ENCODE results near the gene BRD1. TPM values are rescaled to one million over a fixed set of nuclear protein-coding genes. Genes with fewer than 3 reads are reported as not detected.

Gene BRD1
- total RNA-seq, 1 experiment from 2014 or later = 28.2 TPM

- DNase-seq (ENCODE audit: low read depth in 1 of 2, low spot score in 2 of 2) = no peak
- H3K9me3 ChIP-seq (replicated peaks) = no peaks in the 10 kb centered on the region
- H3K27me3 ChIP-seq (replicated peaks) = no peaks in the 10 kb centered on the region
- no peak overlapping the region for H3K4me3 ChIP-seq
- no peaks in the 10 kb centered on the region for H3K4me1 ChIP-seq (replicated peaks)
- H3K27ac ChIP-seq = no peak overlapping the region
- H3K36me3 ChIP-seq = peaks cover 73% of the 10 kb centered on the region
Observed at GRCh38 chr22:49774499-49775151, 53.0 kb downstream of the BRD1 start.

GRCh38 chr22:49774046-49774445, 53.6 kb downstream of the BRD1 start:
- H3K9me3 ChIP-seq (replicated peaks) = no peaks in the 10 kb centered on the region
- no peaks in the 10 kb centered on the region for H3K4me1 ChIP-seq (replicated peaks)
- no peak overlapping the region for H3K4me3 ChIP-seq
- no peak for DNase-seq (ENCODE audit: low read depth in 1 of 2, low spot score in 2 of 2)
- no peaks in the 10 kb centered on the region for H3K27me3 ChIP-seq (replicated peaks)
- H3K27ac ChIP-seq = no peak overlapping the region
- H3K36me3 ChIP-seq = peaks cover 67% of the 10 kb centered on the region

- Histone ChIP-seq H3K9me3 (replicated peaks) (no peaks in the 10 kb centered on the region), H3K4me3 (no peak overlapping the region), H3K27ac (no peak overlapping the region), H3K4me1 (replicated peaks) (no peaks in the 10 kb centered on the region), H3K27me3 (replicated peaks) (no peaks in the 10 kb centered on the region), H3K36me3 (peaks cover 62% of the 10 kb centered on the region)
- DNase-seq (ENCODE audit: low read depth in 1 of 2, low spot score in 2 of 2) = no peak
Observed at GRCh38 chr22:49773531-49773930, 54.1 kb downstream of the BRD1 start.

GRCh38 chr22:49772692-49773091, 55.0 kb downstream of the BRD1 start:
- Histone ChIP-seq H3K9me3 (replicated peaks) (no peaks in the 10 kb centered on the region), H3K4me3 (no peak overlapping the region), H3K27me3 (replicated peaks) (no peaks in the 10 kb centered on the region), H3K4me1 (replicated peaks) (no peaks in the 10 kb centered on the region), H3K27ac (no peak overlapping the region), H3K36me3 (peaks cover 54% of the 10 kb centered on the region)
- DNase-seq (ENCODE audit: low read depth in 1 of 2, low spot score in 2 of 2) = no peak

GRCh38 chr22:49771266-49772065, 56.2 kb downstream of the BRD1 start:
- DNase-seq (ENCODE audit: low read depth in 1 of 2, low spot score in 2 of 2) = no peak
- H3K27me3 ChIP-seq (replicated peaks) = no peaks in the 10 kb centered on the region
- peaks cover 42% of the 10 kb centered on the region for H3K36me3 ChIP-seq
- no peaks in the 10 kb centered on the region for H3K4me1 ChIP-seq (replicated peaks)
- H3K27ac ChIP-seq = no peak overlapping the region
- 0 out of 2 replicates have a peak, but pooled peaks cover 4% of the 10 kb centered on the region for H3K9me3 ChIP-seq (replicated peaks)
- H3K4me3 ChIP-seq = no peak overlapping the region

- H3K27ac ChIP-seq = no peak overlapping the region
- H3K27me3 ChIP-seq (replicated peaks) = no peaks in the 10 kb centered on the region
- H3K4me1 ChIP-seq (replicated peaks) = no peaks in the 10 kb centered on the region
- no peak overlapping the region for H3K4me3 ChIP-seq
- DNase-seq (ENCODE audit: low read depth in 1 of 2, low spot score in 2 of 2) = no peak
- H3K9me3 ChIP-seq (replicated peaks) = 0 out of 2 replicates have a peak, but pooled peaks cover 4% of the 10 kb centered on the region
- H3K36me3 ChIP-seq = peaks cover 35% of the 10 kb centered on the region
Observed at GRCh38 chr22:49770547-49771265, 57.0 kb downstream of the BRD1 start.

GRCh38 chr22:49769691-49770546, 57.8 kb downstream of the BRD1 start:
- H3K9me3 ChIP-seq (replicated peaks) = 0 out of 2 replicates have a peak, but pooled peaks cover 6% of the 10 kb centered on the region
- no peaks in the 10 kb centered on the region for H3K4me1 ChIP-seq (replicated peaks)
- no peak overlapping the region for H3K4me3 ChIP-seq
- no peaks in the 10 kb centered on the region for H3K27me3 ChIP-seq (replicated peaks)
- DNase-seq (ENCODE audit: low read depth in 1 of 2, low spot score in 2 of 2) = no peak
- H3K36me3 ChIP-seq = peaks cover 30% of the 10 kb centered on the region
- no peak overlapping the region for H3K27ac ChIP-seq

GRCh38 chr22:49768951-49769690, 58.6 kb downstream of the BRD1 start:
- DNase-seq (ENCODE audit: low read depth in 1 of 2, low spot score in 2 of 2) = no peak
- H3K4me1 ChIP-seq (replicated peaks) = no peaks in the 10 kb centered on the region
- no peak overlapping the region for H3K27ac ChIP-seq
- H3K4me3 ChIP-seq = no peak overlapping the region
- H3K9me3 ChIP-seq (replicated peaks) = 0 out of 2 replicates have a peak, but pooled peaks cover 6% of the 10 kb centered on the region
- H3K27me3 ChIP-seq (replicated peaks) = no peaks in the 10 kb centered on the region
- H3K36me3 ChIP-seq = peaks cover 22% of the 10 kb centered on the region

GRCh38 chr22:49768077-49768910, 59.4 kb downstream of the BRD1 start:
- Histone ChIP-seq H3K9me3 (replicated peaks) (0 out of 2 replicates have a peak, but pooled peaks cover 6% of the 10 kb centered on the region), H3K4me3 (no peak overlapping the region), H3K27me3 (replicated peaks) (no peaks in the 10 kb centered on the region), H3K27ac (no peak overlapping the region), H3K36me3 (peaks cover 13% of the 10 kb centered on the region), H3K4me1 (replicated peaks) (no peaks in the 10 kb centered on the region)
- DNase-seq (ENCODE audit: low read depth in 1 of 2, low spot score in 2 of 2) = no peak

GRCh38 chr22:49767355-49768062, 60.2 kb downstream of the BRD1 start:
- no peak overlapping the region for H3K4me3 ChIP-seq
- H3K27me3 ChIP-seq (replicated peaks) = no peaks in the 10 kb centered on the region
- 0 out of 2 replicates have a peak, but pooled peaks cover 6% of the 10 kb centered on the region for H3K9me3 ChIP-seq (replicated peaks)
- DNase-seq (ENCODE audit: low read depth in 1 of 2, low spot score in 2 of 2) = peak in 1 of 2 experiments; percentile 54
- no peak overlapping the region for H3K27ac ChIP-seq
- peaks cover 8% of the 10 kb centered on the region for H3K36me3 ChIP-seq
- no peaks in the 10 kb centered on the region for H3K4me1 ChIP-seq (replicated peaks)

GRCh38 chr22:49765951-49766350, 61.7 kb downstream of the BRD1 start:
- H3K4me1 ChIP-seq (replicated peaks) = no peaks in the 10 kb centered on the region
- H3K27me3 ChIP-seq (replicated peaks) = no peaks in the 10 kb centered on the region
- H3K27ac ChIP-seq = no peak overlapping the region
- peak in 1 of 2 experiments; percentile 39 for DNase-seq (ENCODE audit: low read depth in 1 of 2, low spot score in 2 of 2)
- 0 out of 2 replicates have a peak, but pooled peaks cover 6% of the 10 kb centered on the region for H3K9me3 ChIP-seq (replicated peaks)
- H3K36me3 ChIP-seq = no peaks in the 10 kb centered on the region
- H3K4me3 ChIP-seq = no peak overlapping the region
